ENCODE measurements around the gene VKORC1.

The VKORC1 gene

DNA sequence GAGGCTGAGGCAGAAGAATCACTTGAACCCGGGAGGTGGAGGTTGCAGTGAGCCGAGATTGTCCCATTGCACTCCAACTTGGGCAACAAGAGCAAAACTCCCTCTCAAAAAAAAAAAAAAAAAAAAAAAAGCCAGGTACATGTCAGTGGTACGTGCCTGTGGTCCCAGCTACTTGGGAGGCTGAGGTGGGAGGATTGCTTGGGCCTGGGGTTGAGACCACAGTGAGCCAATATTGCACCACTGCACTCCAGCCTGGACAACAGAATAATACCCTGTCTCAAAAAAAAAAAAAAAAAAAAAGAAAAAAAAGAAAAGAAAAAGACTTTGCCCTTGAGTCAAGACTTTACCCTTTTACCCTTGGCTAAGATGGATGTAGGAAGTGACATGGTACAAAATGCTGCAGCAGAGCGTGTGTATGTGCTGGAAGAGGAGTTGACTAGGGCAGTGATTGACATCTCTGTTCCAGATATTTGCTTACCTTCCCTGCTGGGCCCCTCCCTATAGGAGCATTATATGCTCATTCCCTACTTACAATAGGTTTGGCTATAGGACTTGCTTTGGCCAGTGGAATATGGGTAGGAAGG, 50.6 kb downstream of the VKORC1 start:
- DNase-seq (ENCODE audit: low read depth) = no peak
- TF ChIP-seq CTCF (conservative IDR thresholded peaks at IDR 0.05; ENCODE audit: control insufficient read depth, insufficient read depth, low read depth, low read length) = no peak

GRCh38 chr16:31043352-31043751, 51.2 kb downstream of the VKORC1 start:
- H3K4me3 ChIP-seq (ENCODE audit: control insufficient read depth, low read depth, low read length) = no peak overlapping the region
- DNase-seq (ENCODE audit: low read depth) = no peak
- no peak for TF ChIP-seq CTCF (conservative IDR thresholded peaks at IDR 0.05; ENCODE audit: control insufficient read depth, insufficient read depth, low read depth, low read length)

More for the DNA sequence above, 50.6 kb downstream of the VKORC1 start:
- no peak overlapping the region for H3K4me3 ChIP-seq (ENCODE audit: control insufficient read depth, low read depth, low read length)

DNA sequence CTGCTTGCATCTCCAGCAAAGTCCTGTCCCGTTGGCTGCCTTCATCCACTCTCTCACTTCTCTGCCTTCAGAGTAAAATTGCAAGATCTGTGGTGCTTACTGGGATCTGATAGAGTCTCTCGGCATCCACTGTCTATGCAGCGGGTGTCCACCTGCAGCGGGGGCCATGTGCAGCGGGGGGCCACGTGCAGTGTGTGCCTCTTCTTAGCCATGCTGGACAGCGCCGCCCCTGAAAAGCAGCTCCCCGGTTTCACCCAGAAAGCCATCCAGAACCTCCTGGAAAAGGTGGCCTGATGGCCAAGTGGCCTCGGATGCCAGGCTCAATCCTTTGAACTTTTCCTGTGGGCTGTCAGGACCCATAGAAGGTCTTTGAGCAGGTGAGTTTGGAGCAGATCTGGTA, 51.7 kb downstream of the VKORC1 start:
- TF ChIP-seq CTCF (conservative IDR thresholded peaks at IDR 0.05; ENCODE audit: control insufficient read depth, insufficient read depth, low read depth, low read length) = no peak
- no peak for DNase-seq (ENCODE audit: low read depth)
- H3K4me3 ChIP-seq (ENCODE audit: control insufficient read depth, low read depth, low read length) = no peak overlapping the region

Data from fibroblast of mammary gland (primary cell).